ENCODE data around the gene ZNF516.

Gene ZNF516

DNA sequence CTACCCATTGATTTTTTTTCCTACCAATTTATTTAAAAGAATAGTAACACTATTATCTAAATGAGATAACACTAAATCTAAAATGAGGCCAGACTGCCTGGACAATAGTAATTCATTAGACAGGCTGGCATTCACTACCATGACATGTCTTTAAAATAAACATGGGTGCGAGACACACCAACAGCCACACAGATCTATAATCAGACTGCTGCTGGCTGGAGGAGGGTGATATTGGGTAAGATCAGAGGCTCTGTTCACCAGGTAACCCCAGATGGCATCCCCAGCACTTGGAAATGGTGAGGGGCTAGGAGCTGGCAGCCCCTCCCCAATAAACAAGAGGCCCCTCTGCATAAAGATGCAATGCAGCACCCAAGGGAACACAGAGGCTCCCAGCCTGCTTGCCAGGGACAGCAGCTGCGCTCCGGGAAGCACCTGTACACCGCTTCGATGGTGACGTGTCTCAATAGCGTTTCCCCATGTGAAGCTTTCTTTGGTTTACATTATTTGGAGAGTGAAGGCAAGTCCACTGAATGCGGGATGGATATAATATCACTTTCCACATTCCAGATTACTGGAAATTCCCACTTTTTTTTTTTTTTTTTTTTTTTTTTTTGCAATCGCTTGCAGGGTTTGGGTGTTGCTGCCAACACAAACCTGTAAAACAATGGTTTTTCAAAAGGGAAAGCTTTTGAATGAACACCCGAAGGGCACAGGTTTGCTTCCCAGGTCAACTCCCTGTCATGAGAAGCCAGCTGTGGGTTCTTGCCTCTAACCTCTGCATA, 159.0 kb downstream of the ZNF516 start:
- no peak for DNase-seq

DNA sequence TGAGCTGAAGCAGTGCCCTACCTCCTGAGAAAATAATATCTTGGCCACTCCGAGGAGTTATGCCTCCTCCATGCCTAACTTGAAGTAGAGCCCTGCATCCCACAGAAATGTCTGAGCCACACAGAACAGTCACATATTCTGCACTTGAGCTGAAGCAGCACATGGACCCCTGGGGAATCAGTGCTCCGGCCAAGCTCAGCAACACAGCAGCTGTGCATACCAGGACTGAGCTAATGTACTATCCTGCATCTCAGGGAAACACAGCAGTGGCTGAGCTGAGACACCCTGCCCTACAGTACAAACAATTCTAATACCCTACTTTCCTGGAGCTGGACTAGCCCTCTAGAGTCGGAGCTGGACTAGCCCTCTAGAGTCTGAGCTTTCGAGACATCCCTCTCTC, 166.9 kb downstream of the ZNF516 start:
- DNase-seq: no peak

DNA sequence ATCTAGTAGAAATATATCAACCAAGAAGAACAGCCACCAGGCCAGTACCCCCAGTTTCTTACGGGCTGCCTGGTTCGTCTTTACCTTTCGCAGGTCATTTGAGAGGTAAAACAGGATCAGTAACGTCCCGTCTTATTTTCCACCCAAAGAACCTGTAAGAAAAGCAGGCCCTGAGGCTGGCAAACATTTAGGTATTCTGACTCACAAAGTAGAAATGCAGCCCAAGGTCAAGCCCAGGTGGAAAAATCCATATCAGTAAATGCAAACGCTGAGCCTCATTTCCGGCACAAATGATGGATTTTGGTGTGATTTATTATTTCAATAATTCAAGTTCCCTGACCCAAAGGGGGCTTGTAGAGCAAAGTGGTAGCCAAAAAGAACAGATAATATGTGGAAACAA, 171.2 kb downstream of the ZNF516 start:
- DNase-seq: no peak

DNA sequence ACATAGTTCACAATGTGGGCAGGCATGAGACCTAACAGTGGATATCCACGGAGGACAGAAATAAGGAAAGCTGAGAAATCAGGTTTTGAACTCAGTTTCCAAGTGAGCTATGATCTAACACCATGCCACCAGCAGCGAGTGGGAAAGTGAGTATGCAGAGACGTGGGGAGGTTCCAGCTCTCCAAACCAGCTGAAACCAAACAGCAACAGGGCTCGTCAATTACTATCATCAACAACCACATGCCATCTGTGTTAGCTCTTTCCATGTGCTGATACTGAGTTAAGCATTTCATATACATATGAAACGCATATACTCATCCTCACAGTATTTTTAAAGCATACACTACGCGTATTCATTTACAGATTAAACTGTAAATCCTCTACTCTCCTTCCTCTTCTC, 172.4 kb downstream of the ZNF516 start:
- no peak for DNase-seq

DNA sequence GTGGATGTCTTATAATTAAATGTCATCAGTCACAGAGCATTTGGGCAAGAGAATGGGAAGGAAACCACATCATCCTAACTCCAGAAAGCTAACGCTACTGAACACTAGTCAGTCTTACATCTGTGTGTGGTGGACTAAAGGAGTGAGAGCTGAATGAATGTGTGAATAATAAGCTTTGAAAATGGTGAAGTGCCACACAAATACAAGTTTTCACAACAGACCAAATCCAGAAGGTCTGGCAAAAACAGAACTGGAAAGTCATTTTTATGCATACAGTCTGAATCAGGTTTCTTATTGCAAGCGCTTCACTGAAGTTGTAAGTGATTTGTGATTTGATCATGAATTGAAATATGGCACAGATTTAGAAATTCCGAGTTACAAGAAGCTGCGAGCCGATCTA, 175.7 kb downstream of the ZNF516 start:
- DNase-seq: no peak

DNA sequence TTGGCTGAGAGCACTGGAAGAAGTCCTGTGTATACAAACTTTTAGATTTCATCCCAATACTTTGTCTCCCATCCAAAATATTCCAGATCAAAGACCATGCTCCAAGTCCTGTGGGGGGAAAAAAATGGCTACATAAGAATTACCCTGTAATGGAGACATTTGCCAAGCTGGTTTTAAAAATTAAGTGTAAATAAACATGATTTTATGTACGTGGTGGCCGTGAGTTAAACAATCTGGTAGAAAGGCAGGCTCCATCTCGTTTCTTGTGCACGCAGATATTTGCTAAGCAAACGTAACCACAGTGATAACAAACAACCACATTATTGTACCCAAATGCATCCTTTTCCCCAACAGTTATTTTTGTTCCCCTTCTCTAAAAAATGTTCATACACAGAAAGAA, 176.4 kb downstream of the ZNF516 start:
- no peak for DNase-seq

DNA sequence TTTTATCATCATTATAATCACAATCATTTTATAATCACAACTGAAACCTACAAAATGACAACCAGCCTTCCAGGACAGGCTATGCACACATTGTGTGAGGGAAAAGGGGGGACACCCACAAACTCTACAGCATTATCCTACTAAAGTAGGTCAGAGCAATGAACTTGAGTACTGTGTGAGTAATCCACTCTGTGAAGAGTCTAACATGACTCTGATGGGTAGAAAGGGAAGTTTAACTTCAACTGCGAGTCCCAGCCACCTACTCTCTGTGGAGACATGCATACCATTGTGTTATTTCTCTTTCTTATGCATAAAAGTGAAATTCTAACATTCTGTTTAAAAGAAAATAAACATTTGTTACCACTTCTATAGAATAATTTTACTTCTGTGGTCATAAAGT, 177.9 kb downstream of the ZNF516 start:
- no peak for DNase-seq

DNA sequence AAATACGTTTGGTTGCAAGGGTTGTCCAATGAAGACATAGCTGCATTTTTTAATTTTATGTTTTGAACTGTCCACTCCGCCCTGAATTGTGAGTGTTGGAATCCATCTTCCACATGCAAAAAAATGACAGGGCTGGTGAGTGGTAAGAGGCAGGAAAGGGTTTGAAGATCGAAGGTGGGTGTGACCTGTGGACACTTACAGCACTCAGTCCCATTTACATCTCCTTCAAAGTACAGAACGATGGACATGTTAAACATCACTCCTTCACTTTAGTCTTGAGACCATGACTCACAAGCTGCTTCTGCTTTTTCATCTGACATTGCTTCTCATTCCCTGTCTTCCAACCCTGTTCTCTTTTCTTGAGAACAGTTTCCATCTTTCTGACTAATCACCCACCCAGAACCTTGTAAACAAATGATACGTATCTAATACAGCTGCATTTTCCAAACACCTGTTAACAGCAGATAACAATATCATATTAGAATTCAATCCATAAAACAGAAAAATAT, 179.3 kb downstream of the ZNF516 start:
- DNase-seq: no peak

DNA sequence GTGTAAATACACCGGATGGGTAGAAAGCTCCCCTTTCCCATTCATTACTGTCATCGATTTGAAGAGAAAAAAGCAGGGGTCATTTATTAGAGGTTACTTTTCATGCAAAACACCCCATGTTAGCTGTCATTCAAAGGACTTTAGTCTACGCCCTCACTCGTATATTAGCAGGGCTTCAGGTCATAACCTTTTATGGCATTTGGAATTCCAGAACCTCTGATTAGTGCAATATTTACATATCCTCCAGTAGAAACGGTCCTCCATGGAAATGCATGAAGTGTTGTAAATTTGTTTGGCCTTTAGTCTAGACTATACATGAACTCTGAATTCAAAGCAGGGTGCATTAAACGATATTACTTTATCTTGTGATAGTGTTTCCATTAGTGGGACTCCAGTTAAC, 180.5 kb downstream of the ZNF516 start:
- no peak for DNase-seq

DNA sequence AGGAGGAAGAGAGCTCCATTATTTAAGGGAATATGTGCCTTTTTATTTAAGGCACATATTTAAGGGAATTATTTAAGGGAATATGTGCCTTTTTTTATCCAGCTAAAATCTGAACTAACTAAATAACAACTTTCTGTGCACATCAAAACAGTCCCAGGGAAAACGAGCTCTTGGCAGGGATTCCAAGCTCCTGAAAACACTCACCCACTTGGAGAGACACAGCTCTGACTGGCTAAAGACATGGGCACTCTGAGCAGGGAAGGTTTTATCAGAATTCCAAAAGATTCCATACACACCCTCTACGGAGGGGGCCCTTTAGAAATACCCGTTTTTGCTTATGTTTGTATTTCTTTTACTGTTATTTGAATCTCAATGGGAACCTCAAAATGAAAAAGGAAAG, 181.0 kb downstream of the ZNF516 start:
- DNase-seq: no peak
